ENCODE data around the gene PGGT1B. TPM values are rescaled to one million over a fixed set of nuclear protein-coding genes. Genes with fewer than 3 reads are reported as not detected.

The PGGT1B gene
- total RNA-seq, 1 experiment from 2014 or later = 48.5 TPM

Other genes starting within 250 kb of the PGGT1B start
- gene TRIM36, start 93.0 kb downstream of the PGGT1B start, total RNA-seq (2022) = 4.9 and 7.1 TPM in 2 replicates
- gene CCDC112, start 33.8 kb upstream of the PGGT1B start, total RNA-seq (2022) = 10.3 and 10.7 TPM in 2 replicates